Measurements from ENCODE around the gene GPR143.

Gene GPR143

DNA sequence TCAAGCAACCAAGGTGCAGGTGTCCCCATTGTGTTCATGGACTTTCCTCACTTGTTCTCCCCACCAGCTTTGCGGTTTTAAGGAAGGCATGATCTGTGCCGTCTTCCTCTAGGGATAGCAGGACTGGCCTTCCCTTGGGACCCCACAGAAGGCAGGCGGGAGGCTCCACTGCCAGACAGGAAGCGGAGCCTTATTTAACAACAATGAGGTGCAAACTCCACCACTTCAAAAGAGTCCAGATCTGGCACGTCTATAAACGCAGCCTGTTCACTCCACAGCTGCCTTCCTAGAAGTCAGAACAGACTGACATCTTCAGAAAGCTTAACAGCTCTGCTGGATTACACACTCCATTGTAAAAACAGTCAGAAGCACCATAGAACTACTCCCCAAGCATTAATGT lies 1.7 kb upstream of the GPR143 start:
- no peak for DNase-seq

DNA sequence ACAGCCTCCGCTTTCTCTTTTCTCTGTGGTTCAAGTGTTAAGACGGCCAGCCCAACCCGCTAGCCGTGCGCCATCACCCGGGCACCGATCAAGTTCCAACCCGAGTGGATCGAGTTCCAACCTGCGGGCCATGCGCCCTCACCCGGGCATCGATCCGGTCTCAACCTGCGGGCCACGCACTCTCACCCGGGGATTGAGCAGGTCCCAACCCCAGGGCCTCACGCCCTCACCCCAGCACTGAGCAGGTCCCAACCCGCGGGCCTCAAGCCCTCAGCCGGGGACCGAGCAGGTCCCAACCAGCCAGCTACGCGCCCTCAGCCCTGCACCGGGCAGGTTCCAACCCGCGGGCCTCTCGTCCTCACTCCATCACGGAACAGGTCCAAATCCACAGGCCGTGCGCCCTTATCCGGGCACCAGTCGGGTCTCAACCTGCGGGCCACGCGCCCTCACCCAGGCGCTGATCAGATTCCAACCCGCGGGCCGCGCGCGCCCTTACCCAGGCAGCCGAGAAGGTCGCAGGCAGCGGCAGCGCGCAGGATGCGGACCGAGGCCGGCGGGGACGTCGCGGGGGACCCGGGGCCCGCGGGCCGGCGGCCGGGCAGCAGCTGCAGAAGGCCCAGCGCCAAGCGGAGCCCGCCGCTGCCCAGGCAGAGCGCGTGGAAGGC lies 443 bp downstream of the GPR143 start:
- DNase-seq = no peak

DNA sequence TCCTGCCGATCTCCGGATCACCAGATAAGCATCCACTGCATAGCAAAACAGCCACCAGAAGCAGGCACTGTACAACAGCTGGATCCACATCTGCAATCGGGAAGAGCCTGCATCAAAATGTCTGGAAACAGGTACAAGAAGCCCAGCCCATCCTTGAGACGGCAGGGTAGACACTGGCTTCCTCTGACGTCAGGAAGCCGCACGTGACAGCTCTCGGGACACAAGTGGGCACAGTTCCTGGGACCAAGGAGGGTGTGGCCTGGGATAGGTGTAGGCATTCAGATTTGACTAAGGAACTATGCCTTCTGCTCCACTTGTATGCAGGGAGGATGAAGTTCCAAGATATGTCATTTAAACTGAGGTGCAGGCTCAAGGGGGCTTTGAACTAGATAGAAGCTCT lies 6.3 kb downstream of the GPR143 start:
- DNase-seq = no peak

DNA sequence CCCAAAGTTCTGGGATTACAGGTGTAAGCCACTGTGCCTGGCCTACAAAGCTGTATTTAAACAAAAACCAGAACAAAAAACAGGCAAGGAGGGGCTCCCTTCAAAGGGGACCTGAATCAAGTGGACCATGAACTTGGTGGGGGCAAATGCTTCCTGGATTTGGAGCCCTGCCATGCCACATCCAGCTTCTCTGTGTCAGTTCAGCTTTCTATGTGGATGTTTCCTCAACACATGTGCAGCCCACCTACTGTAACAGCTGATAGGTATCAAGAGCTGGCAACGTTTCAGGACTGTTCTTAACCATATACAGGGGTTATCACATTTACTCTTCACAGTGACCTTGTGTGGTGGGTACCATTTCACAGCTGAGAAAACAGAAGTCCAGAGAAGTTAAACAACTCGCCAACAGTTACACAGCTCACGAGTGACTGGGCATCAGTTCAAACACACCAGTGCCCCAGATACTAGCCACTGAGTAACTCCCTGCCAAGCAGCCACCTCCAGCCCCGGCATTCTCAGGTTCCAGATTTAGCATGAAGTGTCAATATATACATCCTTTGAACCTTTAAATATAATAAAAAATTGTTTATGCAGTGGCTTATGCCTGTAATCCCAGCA lies 7.5 kb downstream of the GPR143 start:
- DNase-seq = no peak

DNA sequence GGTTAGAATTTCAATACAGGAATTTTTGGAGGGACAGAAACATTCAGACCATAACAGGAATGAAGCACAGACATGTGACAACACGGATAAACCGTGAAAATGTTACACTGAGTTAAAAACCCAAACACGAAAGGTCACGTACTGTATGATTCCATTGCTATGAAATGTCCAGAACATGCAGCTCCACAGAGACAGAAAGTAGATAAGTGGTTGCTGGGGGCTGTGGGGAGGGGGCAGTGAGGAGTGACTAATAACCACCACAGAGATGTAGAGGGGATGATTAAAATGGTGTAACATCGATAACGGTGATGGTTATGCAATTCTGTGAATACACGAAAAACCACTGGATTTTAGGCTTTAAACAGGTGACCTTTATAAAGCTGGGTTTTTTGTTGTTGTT lies 8.3 kb downstream of the GPR143 start:
- no peak for DNase-seq

DNA sequence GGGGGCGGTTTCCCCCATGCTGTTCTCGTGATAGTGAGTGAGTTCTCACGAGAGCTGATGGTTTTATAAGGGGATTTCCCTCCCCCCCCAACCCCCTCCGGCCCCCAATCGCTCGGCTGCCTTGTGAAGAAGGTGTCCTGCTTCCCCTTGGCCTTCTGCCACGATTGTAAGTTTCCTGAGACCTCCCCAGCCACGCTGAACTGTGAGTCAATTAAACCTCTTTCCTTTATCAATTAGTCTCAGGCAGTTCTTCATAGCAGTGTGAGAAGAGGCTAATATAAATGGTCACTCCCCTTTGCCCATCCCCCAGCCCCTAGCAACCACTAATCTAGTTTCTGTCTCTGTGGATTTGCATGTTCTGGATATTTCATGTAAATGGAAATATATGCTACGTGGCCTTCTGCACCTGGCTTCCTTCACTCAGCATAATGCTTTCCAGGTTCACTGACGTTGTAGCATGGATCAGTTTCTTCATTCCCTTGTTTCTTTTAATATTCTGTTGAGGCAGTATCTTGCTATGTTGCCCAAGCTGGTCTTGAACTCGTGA lies 16.4 kb downstream of the GPR143 start:
- no peak for DNase-seq

DNA sequence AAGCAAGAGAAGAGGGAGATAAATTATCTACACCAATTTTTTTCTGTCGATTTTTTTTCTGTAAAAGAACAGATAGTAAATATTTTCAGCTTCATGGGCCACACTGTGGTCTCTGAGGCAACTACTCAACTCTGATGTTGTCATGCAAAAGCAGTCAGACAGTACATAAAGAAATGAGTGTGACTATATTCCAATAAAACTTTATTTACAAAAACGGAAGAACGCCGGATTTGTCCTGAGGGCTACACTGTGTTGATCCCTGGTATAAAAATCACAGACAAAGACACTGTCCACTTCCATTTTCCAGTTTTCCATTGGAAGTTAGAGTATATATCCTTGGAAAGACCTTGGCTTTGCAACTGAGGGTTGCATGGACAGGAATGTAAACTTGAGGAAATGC lies 18.0 kb downstream of the GPR143 start:
- no peak for DNase-seq

DNA sequence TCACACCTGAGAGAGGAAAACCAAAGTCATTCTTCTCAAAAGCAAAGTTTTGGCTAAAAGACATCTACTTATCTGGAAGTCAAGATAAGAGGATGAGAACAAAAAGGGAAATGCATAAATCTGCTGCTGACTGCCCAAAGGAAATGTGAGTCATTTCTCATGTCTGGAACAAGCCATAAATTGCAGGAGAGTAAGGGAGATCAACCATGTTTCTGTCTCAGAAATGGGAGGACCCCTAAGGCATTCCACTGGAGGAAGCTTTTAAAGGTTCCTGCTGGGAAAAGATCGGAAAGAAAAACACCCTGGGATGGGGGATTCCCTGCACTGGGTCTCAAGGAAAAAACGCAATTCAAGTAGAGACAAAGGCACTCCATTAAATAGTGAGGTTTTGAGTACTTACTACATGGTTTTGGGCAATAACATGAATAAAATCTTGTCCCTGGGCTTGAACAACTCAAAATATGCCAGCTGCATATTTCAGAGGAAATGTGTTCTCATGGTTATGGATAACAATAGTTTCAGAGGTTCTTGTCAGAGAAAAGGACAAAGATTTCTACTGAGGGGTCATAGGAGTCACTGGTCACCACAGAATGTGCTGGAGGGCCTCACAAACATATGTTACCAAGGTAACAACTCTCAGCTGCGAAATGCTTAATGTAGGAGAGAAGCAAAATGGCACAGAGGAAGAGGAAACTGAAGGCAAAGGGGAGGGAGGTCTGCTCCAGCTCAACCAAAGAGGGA lies 19.3 kb downstream of the GPR143 start:
- DNase-seq = no peak

DNA sequence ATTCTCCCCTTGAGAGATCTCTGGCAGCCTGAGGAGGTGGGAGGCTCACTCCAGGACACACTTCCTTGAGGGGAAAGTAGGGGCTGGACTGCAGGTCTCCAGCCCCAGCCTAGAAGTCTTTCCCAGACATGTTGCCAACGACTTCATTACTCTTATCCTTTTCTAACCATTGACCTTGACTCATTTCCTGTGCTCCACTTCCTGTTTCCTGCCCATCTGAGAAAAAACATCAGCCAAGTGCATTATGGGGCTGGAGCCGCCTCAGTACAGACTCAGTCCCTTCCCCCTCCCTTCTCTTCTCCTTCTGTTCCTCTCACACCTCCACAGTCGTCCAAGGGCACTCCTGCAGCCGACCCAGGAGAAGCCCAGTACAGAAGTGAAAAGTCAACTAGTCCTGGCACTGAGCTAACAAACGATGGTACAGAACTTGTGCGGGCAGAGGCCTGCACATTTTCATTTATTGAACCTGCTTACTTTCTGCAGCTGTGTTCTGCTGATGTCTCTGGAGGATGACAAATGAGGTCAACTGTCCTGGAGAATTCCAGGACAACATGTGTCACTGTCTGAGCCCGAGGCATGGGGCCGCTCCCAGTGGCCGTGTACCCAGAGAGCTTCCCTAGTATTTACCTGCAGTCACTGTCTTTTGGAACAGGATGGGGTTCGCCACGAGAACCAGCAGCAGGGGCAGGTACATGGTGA lies 20.1 kb downstream of the GPR143 start:
- DNase-seq = no peak

DNA sequence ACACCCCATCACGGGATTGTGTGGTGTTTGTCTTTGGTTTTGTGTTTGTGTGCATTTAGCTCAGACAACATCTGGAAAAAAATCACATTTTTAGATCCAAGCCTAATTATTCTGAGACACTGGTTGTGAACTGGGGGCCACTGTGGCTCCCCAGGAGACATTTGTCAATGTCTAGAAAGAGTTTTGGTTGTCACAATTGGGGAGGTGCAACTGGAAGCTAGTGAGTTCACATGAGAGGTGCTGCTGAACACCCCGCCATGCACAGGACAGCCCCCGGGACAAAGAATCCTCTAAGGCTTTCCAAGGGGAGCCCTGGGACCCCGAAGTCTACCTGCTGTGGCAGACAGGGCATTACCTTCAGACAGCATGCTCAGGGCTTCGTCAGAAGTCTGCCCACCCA lies 26.5 kb downstream of the GPR143 start:
- no peak for DNase-seq

DNA sequence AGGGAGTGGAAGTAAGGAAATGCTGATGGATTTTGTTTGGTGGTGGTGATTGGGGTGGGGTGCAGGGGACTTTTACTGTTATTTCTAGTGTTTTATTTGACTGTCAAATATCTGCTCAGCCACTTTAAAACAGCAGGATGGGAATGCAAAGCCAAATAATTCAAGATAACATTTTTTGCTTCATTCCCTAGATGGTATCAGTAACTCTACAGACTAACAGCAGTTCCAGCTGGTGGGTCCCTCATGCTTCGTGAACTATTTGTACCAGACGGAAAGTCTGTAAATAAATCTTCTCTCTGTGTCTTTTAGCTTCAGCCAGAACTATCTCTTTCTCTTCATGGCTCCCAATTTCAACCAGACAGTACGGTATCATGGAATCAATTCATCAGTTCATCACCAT lies 27.5 kb downstream of the GPR143 start:
- no peak for DNase-seq

DNA sequence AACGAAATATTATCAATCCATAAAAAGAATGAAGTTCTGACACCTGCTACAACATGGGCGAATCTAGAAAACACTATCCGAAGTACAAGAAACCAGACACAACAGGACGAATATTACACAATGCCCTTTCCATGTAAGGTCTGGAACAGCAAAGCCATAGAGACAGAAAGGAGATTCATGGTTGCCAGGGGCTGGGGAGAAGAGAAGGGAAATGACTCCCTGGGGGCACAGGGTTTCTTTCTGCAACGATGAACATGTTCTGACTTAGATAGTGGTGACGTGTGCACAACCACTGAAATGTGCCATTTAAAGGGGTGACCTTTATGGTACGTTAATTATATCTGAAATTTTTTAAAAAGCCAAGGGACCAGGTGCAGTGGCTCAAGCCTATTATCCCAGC lies 28.3 kb downstream of the GPR143 start:
- DNase-seq = no peak

DNA sequence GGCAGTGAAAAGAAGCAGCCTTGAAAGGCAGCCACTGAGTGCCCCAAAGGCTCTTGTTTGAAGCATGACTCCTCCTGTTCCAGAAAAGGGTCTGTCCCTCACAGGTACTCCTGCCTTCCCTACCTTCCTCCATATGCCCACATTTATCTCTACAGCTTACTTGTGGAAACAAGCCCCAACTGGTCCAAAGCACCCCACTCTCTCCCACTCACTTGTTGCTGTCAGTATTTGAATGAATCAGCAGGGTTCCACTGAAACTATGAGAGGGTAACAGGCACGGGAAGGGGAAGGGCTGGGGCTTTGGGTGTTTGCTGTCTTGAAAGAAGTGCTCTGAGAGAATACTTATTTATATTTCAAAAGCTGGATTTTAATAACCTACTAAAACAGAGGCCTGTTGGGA lies 34.9 kb downstream of the GPR143 start:
- DNase-seq = no peak

DNA sequence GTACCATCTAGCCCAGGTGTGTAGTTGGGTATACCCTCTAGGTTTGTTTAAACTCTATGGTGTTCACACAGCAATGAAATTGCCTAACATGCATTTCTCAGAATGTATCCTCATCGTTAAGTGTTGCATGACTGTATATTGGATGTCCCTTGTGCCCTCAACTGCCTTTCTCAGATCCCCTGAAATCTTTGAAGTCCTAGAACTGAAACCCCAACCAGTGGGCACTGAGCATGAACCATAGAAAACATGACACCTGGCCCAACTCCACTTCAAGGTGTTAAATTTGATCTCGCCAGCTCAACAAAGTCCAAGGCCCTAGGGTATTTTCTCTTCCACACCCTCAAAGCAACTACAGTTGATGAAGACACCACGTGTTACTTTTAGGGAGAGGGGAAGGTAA lies 35.6 kb downstream of the GPR143 start:
- DNase-seq = no peak

DNA sequence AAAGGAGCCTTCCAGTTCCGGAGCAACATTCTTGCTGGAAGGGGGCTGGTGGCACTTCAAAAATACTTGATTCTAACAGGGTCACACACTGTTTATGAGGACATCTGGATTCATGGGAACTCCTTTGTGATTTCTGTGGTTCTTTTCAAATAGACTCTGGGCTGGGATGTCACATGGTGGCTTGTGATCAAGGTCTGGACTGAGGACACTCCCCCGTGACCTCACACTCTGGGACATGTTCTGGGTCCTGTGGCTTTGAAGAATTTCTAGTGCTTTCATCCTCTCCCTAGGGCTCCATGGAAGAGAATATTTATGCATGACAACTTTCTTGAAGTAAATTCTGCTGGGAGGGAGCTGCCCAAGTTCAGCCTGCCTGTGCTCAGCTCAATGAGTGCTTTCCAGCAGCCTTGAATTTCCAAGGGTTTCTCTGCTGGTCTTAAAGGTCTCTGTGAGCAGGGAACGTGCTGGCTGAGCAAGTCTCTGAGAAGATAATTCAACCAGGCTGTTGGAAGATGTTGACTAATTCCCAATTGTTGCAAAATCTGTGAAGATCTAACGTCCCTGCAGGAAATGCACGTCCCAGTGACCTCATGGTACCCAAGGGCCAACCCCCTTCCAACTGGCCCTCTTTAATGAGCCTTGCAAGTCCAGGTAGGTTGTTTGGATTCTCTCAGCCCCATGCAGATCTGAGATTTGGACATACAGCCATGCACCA lies 36.3 kb downstream of the GPR143 start:
- DNase-seq = no peak

DNA sequence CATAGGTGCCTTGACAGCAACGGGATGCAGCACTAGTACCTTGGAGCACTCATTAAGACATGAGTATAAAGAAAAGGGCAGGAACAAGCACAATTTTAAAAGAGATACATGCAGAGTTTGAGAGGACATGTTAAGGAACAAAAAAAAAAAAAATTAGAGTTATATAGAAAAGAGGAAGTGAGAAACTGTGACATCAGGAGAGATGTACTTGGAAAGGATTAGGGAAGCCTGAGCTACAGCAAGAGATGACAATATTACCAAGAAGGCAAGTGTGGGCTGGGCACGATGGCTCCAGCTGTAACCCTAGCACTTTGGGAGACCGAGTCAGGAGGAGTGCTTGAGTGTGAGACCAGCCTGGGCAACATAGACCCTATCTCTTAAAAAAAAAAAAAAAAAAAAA lies 37.4 kb downstream of the GPR143 start:
- DNase-seq = no peak

DNA sequence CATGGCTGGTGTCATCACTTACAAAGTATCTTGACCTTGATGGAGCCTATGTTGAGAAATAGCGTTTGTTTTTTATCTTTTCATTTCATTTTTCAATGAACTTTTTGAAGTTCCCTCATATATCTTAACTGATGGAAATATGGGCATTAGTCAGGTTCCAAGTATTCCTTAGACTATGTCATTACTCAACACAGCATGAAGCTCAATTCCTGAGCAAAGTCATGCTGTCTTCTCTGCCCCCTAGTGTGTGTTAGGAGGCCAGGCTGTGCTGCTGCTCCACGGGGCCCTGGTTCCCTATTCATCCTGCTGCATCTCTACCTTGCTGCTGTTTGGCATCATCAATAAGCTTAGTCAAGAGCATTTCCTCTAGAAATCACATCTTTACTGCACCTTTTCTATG lies 40.9 kb downstream of the GPR143 start:
- no peak for DNase-seq

DNA sequence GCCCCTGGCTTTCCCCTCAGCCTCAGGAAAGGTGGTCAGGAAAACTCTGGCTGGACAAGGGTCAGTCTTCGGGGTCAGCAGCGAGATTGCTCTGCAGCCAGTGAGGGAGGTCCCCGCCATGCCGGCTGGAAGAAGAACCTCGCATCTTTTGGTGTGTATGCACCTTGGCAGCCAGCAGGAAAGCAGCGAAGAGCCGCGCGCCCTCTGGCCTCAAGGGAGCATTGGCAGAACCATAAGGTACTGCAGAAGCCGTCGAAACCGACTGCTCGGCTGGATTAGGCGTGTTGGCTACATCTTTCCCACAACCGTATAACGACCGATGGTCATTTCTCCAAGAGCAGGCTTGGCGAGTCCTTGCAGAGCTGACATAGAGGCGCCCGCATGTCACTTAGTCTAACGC lies 48.3 kb downstream of the GPR143 start:
- no peak for DNase-seq

DNA sequence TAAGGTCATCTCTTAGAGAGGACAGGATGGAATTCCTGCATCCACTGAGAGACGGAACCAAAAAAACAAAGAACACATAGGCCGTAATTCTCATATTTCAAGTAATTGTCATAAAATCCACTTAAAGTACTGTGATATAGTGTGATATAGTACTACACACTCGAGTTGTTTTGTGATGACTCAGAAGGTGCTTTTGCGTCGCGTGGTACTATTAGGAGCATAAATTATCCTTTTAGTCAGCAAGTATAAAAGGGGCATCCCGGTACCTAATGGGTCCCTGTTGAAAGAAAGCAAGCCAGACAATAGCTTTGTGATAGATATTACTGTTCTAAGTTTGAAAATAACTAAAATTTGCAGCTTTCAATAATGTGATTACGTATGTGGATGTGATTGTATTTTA lies 55.3 kb downstream of the GPR143 start:
- DNase-seq = no peak

DNA sequence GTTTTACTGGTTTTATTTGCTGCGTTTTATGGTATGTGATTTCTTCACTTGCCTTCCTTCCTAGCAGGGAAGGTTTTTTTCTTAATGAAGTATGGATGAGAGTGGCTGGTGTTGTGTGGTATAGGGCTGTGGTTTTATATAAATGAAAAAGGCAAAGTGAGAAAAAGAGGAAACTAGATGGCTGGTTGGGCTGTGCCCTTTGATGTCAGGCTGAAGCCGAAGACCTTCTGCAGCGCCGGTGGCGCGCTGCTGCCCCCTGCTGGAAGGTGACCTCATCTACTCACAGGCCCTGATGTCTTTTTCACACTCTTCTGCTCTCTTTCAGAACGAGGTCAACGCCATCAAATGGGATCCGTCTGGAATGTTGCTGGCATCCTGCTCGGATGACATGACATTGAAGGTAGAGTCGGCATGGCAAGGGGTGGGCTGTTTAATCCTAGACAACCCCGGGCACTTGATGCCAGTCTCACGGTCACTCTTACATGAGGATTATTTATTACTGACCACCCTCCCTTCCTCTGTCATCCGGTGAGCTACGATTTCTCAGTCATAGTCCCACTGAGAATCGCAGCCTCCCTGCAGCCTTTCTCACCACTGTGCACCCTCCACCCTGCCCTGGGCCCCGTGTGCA lies 56.6 kb downstream of the GPR143 start:
- DNase-seq = peak; percentile 81

DNA sequence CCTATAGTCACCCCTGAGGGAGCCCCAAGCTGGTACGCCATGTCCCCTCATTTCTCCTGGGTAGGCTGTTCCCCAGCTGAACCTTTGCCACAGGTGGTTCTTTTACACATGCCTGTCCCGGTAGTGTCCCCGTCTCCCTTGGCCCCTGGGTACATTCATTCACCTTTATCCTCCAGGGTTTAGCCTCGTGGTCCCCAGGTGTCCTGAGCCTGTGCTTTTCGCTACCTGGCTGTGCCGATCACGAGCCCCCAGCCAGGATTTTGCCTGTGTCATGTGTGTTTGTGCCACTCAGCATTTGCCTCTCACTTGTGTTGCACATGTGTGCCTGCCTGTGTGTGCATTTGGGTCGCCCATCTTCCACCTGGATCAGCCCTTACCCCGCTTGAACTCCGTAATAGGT lies 57.6 kb downstream of the GPR143 start:
- DNase-seq = no peak

DNA sequence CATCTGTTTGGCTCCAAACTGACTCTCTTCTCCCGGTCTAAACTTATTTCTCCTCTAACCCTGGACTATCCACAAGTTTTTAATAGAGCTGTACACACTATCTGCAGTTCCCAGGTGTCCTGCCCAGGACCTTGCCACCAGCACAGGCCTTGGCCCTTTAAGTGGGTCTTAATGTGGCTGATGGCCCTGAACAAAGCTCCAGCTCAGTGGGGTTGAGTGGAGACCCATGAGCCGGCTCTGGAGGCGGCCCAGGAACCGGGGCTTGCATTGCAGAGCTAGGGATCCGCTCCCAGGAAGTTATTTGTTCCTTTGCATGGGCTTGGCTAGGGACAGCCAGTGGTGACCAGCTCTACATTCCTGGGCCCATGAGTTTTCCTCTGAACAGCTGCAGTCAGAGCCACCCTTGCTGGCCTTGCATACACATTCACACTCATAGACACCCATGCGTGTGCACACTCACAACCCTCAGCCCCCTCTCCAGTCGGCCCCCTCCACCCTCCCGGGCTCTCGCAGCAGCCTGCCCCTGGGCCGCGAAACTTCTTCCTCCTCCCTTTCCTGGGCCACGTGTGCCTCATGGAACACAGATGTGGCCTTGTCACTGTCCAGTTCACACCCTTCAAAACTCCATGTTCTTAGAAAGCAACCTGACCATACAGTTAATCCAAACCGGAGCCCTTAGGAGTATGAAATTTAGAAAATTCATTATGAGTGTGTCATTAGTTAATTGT lies 58.2 kb downstream of the GPR143 start:
- DNase-seq = no peak

Measured in T-helper 9 cell (primary cell).